Psoas muscle (tissue), 8 donors: ENCODE measurements around the gene SERPINI2. TPM values are rescaled to one million over a fixed set of nuclear protein-coding genes. Genes with fewer than 3 reads are reported as not detected.
"Not testable (repeated sequence)": the region's sequence is repeated elsewhere in the genome, so short reads cannot be mapped to it uniquely, and the experiment has no call there.

Source experiments
- ATAC-seq, 4 donors: fragments of 200-7000 bp; cut with Tn5 transposase; one replicate each; pipeline ENCODE4 v1.9.1; 2020; ENCODE audit warnings: moderate library complexity in 3 of 4, mild to moderate bottlenecking in 2 of 4
- DNase-seq, 2 donors: peaks; one replicate each; pipeline ENCODE4 v3.0.0-alpha.2; 2020
- H3K27ac ChIP-seq: fragments of 200-600 bp; one replicate; pipeline ENCODE4 v1.8.0; 2022
- H3K27me3 ChIP-seq, 3 donors: fragments of 200-600 bp in 1 of 3; one replicate each; pipeline versions ENCODE4 v1.6.1 to v1.8.0; 2013 to 2022; ENCODE audit warnings: low read length in 2 of 3, mild to moderate bottlenecking in 2 of 3, moderate library complexity in 1 of 3; ENCODE audit not compliant: insufficient read depth in 3 of 3
- H3K36me3 ChIP-seq, 2 donors: fragments of 200-600 bp in 1 of 2; one replicate each; pipeline versions ENCODE4 v1.6.1 to v1.8.0; 2013 to 2022; ENCODE audit warnings: low read depth in 1 of 2, mild to moderate bottlenecking in 1 of 2, moderate library complexity in 1 of 2; ENCODE audit not compliant: insufficient read depth in 1 of 2
- H3K4me1 ChIP-seq: fragments of 200-600 bp; one replicate; pipeline ENCODE4 v1.8.0; 2022
- H3K4me3 ChIP-seq: fragments of 200-600 bp; one replicate; pipeline ENCODE4 v1.8.0; 2022; ENCODE audit warnings: mild to moderate bottlenecking
- H3K9me3 ChIP-seq: fragments of 200-600 bp; one replicate; pipeline ENCODE4 v1.8.0; 2022
- CTCF ChIP-seq: fragments of 200-600 bp; IDR thresholded peaks from one replicate; pipeline ENCODE4 v1.8.0; 2022; ENCODE audit warnings: antibody characterized with exemption
- WGBS, 3 donors: extraction: QIAGEN DNeasy Blood & Tissue Kit; methylation state at CpG; one replicate each; pipeline versions ENCODE4 v1.1.6 to v1.1.7; 2013; 5-methylcytosine and 5-hydroxymethylcytosine counted together
- intact Hi-C, 2 donors: fragments of 100-400 bp; cut with DNase I; formaldehyde crosslinking; loops; one replicate each; pipeline versions ENCODE4 v1.11.0 to v1.14.2; 2022
- polyA plus RNA-seq, 3 donors: library from polyadenylated mRNA; stranded (reverse); fragments of 200-250 nt; gene quantifications; one replicate each; pipeline ENCODE4 v1.2.3, GENCODE V29; 2013
- total RNA-seq, 4 donors: library from RNA; stranded (reverse); fragmentation: NEBNext Ultra II Directional in 2 of 4; extraction: Animal tissue kit (Norgen Biotek cat#: 25700) in 2 of 4; gene quantifications; one replicate each; pipeline versions ENCODE4 v1.2.1 to v1.2.4, GENCODE V29; 2021 to 2023
- donor health status: healthy with polysubstance abuse.
- donor health status: DM: no; HTN: no; CAD: no; lungs with moderate emphysema.
- donor health status: Bipolar disorder and iron deficiency.
- donor health status: healthy.
- donor health status: DM: yes; HTN: yes; CAD: no.
- donor health status: DM: no; HTN: no; CAD: no.
- donor health status: DM: no; HTN: no; CAD: no.
- donor health status: DM: yes; HTN: yes; CAD: no.

Gene SERPINI2
- total and polyA plus RNA-seq, 7 donors, result 0.04 to 0.32 (median 0.10) TPM; not detected in 4

GRCh38 chr3:167441256-167441655, 32.6 kb downstream of the SERPINI2 start:
- Histone ChIP-seq H3K9me3 (no peaks in the 10 kb centered on the region), H3K27me3 (peaks cover 0 to 3% (median 0%) of the 10 kb centered on the region in 3 donors), H3K4me3 (no peak overlapping the region), H3K36me3 (no peaks in the 10 kb centered on the region), H3K4me1 (no peaks in the 10 kb centered on the region), H3K27ac (no peak overlapping the region)
- 27 to 30% (median 28%) methylated on average over 2 of the region's 2 CpGs for WGBS, 3 donors
- intact Hi-C loops, result no loop called here
- ATAC-seq, result no peak
- no peak for DNase-seq
- TF ChIP-seq CTCF, result no peak

GRCh38 chr3:167437428-167438139, 36.3 kb downstream of the SERPINI2 start:
- DNase-seq, result no peak
- no peak for TF ChIP-seq CTCF
- H3K4me1 ChIP-seq, result no peaks in the 10 kb centered on the region
- H3K27me3 ChIP-seq, result peaks cover 0 to 3% (median 0%) of the 10 kb centered on the region in 3 donors
- H3K9me3 ChIP-seq, result no peaks in the 10 kb centered on the region
- intact Hi-C loops, result no loop called here
- 61 to 71% (median 70%) methylated on average over 2 of the region's 2 CpGs for WGBS, 3 donors
- no peak overlapping the region for H3K4me3 ChIP-seq
- no peaks in the 10 kb centered on the region for H3K36me3 ChIP-seq
- no peak for ATAC-seq
- H3K27ac ChIP-seq, result no peak overlapping the region

- H3K27ac ChIP-seq, DNase-seq, H3K36me3 ChIP-seq, H3K4me1 ChIP-seq, H3K27me3 ChIP-seq, intact Hi-C loops, H3K4me3 ChIP-seq, H3K9me3 ChIP-seq, ATAC-seq: not testable (repeated sequence)
- 88 to 91% (median 89%) methylated on average over 3 of the region's 3 CpGs for WGBS, 3 donors
Measured at GRCh38 chr3:167426962-167427361, 46.9 kb downstream of the SERPINI2 start.

- ATAC-seq, H3K27ac ChIP-seq, H3K9me3 ChIP-seq, H3K4me3 ChIP-seq, intact Hi-C loops, H3K36me3 ChIP-seq, H3K27me3 ChIP-seq, DNase-seq, H3K4me1 ChIP-seq: not testable (repeated sequence)
- 80 to 83% (median 80%) methylated on average over 4 of the region's 4 CpGs for WGBS, 3 donors
Measured at GRCh38 chr3:167422396-167422795, 51.4 kb downstream of the SERPINI2 start.

- 72 to 82% (median 80%) methylated on average over 1 of the region's 1 CpG for WGBS, 3 donors
- H3K9me3 ChIP-seq, result no peaks in the 10 kb centered on the region
- no peaks in the 10 kb centered on the region for H3K27me3 ChIP-seq
- no peak overlapping the region for H3K4me3 ChIP-seq
- DNase-seq (no peak), ATAC-seq (no peak)
- no peaks in the 10 kb centered on the region for H3K36me3 ChIP-seq
- no peaks in the 10 kb centered on the region for H3K4me1 ChIP-seq
- intact Hi-C loops, result no loop called here
- no peak for TF ChIP-seq CTCF
- H3K27ac ChIP-seq, result no peak overlapping the region
Measured at GRCh38 chr3:167409611-167410010, 64.2 kb downstream of the SERPINI2 start.
